GM21390 (cell line): ENCODE measurements around the gene TCN2.
"Not testable (repeated sequence)": the region's sequence is repeated elsewhere in the genome, so short reads cannot be mapped to it uniquely, and the experiment has no call there.

Experiments
- ATAC-seq: cut with Tn5 transposase; IDR thresholded peaks from one replicate; pipeline ENCODE4 v1.9.1; 2021; ENCODE audit not compliant: unreplicated experiment

The TCN2 gene

DNA sequence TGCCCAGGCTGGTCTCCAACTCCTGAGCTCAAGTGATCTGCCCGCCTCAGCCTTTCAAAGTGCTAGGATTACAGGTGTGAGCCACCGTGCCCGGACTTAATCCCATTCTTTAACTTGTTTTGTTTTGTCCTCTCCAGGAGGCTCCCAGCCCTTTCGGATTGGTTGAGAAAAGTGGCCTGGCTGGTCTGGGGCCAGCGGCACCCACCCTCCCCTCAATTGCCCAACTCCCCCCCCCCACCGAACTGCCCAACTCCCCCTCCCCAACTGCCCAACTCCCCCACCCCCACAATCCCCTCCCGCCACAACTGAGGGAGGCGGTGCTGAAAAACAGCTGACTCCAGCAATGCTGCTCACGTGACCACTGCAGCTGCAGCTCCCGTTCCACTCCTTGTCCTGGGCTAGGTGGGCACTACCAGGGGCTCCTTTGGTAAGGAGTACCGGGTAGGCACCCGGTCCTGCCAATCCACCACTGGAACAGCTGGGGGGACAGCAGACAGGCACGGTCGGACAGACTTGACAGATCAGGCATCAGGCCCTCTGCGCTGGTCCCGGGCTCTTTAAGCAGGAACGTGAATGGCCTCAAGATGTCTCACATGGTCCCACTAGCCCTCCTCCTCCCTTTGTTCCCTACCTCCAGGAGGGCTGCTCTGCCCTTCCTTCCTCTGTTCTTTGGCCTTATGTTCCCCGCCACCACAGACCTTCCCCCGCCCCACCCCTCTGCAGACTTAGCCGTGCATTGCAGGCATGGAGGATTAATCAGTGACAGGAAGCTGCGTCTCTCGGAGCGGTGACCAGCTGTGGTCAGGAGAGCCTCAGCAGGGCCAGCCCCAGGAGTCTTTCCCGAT, at the start of gene TCN2:
TSS of gene TCN2 (plus strand) at position 720 of the 845 bp plus-strand sequence. CDS start 158 bp downstream, outside the sequence.
- ATAC-seq, result no peak

DNA sequence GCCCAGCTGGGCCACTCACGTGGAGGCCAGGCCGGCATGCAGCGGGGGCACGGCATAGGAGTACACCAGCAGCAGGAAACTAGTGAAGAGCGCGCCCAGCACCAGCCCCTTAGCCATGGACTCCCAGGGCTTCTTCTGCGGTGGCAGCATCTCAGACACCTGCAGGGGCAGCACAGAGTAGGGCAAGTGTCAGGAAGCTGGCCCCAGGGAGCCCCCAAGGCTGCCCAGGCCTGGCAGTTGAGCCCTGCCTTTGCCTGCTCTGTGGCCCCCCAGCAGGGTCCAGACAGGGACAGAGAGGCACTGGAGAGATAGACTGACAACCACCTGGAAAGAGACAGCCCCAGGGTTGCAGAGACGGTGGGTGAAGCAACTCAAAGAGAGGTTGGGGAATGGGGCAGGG, 49.7 kb upstream of the TCN2 start:
- ATAC-seq, result no peak

GRCh38 chr22:30559889-30560288, 47.1 kb upstream of the TCN2 start:
- no peak for ATAC-seq

DNA sequence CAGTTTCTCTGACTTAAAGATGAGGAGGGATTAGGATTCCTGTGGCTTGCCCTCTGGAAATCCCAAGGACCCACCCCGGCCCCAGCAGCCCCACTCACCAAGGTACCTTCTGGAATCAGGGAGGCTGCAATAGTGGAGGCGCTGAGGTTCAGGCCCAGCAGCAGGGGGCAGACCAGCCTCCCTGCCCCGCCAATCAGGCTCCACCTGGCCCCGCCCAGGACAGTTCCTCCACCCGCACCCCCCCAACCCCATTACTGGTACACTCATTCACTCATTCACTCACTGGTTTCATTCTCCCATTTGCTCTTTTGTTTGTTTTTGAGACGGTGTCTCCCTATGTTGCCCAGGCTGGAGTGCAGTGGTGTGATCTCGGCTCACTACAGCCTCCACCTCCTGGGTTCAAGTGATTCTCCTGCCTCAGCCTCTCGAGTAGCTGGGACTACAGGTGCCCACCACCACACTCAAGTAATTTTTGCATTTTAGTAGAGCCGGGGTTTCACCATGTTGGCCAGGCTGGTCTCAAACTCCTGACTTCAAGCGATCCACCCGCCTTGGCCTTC, 46.3 kb upstream of the TCN2 start:
- not testable (repeated sequence) for ATAC-seq

GRCh38 chr22:30561402-30562189, 45.4 kb upstream of the TCN2 start:
- ATAC-seq, result no peak

- ATAC-seq, result no peak
Observed at GRCh38 chr22:30562366-30562765, 44.6 kb upstream of the TCN2 start.

- ATAC-seq, result no peak
Observed at GRCh38 chr22:30564045-30564760, 42.8 kb upstream of the TCN2 start.

DNA sequence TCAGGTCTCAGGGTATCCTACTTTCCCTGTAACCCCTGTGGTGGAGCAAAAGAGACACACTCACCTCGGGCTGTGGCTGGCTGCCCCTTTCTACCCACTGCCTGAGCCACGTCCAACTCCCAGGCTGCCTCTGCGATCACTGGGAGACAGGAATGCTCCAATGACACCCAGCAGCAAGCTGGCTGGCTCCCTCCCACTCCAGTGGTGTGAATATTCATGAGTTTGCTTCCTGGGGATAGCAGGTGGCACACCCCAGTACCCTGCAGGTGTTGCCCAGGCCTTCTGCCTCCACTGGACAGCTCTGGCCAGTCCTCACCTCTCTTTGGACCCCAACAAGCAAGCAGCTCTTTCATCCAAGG, 42.2 kb upstream of the TCN2 start:
- no peak for ATAC-seq

- ATAC-seq, result no peak
Observed at GRCh38 chr22:30565341-30565740, 41.6 kb upstream of the TCN2 start.

DNA sequence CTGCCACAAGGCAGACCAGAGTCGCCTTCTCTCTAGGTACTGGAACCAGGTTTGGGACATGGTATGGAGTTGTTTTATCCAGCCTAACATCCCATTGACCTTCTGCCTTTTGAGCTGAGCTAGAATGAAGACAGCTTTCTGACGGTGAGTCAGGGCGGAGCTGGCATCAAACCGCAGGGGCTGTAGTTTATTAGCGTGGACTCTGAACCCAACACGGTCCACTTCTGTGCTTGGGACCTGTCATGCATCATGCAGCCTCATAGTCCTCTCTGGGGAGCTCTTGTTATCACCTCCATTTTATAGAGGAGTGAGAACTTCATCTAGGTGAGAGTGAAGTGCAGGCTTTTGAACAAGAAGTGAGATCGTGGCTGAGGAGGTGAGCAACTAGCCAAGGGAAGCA, 40.8 kb upstream of the TCN2 start:
- ATAC-seq, result no peak

DNA sequence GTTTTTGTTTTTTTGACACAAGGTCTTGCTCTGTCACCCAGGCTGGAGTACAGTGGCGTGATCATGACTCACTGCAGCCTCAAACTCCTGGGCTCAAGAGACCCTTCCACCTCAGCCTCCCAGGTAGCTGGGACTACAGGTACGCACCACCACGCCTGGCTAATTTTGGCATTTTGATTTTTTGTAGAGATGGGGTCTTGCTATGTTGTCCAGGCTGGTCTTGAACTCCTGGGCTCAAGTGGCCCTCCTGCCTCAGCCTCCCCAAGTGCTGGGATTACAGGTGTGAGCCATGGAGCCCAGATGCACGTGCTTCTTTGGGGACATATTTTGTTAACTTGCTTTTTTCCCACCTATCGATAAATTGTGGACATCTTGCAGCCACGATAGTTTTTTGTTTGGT, 39.7 kb upstream of the TCN2 start:
- not testable (repeated sequence) for ATAC-seq

DNA sequence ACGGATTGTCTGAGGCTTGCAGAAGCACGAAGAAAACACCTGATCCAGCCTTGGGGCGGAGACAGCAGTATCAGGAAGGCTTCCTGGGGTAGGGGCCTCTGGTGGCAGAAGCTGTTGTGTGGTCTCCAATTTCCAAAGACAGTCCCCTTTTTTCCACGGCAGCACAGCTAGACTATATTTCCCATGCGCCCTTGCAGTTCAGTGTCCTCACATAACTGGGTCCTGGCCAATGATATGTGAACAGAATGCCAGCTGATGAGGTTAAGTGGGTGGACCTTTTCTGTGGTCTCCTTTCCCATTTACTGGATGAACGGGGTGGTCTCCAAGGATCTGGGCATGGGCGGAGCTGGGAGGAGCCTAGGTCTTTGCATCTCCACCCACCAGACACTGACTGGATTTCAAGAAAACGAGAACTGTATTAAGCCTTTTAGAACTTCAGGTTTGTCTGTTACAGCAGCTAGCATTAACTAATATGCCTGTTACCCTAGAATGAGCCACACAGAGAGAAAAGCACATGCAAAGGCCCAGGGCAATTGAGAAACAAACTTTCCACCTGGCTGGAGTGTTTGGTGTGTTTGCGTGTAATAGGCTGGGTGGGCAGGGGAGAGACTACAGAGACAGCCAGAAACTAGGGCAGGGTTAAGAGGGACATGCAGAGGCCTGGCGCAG, 38.7 kb upstream of the TCN2 start:
- ATAC-seq, result no peak

DNA sequence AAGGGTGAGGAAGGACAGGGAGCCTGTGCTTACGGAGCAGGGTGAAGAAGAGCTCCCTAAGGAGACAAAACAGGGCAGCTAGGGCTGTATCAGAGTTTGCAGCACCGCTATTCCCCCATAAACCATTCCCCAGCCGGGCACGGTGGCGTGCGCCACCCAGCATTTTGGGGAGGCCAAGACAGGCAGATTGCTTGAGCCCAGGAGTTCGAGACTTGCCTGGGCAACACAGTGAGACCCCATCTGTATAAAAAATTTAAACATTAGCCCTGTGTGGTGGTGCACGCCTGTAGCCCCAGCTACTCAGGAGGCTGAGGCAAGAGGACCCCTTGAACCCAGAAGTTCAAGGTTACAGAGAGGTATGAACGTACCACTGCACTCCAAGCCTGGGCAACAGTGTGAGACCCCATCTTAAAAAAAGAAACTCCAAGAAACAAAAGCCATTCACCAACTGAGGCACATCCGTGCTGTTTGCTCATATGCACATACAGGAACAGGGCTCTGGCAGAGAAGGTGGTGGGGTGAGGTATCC, 37.2 kb upstream of the TCN2 start:
- ATAC-seq, result no peak

GRCh38 chr22:30572210-30572609, 34.8 kb upstream of the TCN2 start:
- ATAC-seq, result no peak

GRCh38 chr22:30572840-30573593, 34.0 kb upstream of the TCN2 start:
- ATAC-seq, result no peak

DNA sequence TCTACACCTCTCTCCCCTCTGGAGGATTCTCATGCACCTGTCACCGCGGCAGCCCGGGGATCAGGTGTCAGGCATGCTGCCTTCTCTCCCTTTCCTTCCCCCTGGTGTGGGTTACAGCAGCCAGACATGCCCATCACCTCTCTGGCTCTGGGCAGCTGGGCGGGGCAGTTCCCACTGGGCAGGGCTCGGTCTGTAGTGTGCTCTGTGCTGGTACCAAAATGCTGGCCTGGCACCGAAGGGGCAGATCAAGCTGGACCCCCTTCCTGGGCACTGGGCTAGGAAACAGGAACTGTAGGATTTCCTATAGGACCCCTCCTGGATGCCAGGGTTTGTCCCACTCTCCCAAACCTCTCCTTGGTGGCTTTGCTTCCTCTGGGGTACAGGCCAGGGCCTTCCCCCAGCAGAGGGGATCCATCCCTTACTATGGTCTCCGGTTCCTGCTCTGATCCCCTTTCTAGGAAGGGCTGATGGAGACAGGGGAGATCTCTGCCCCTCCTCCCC, 33.3 kb upstream of the TCN2 start:
- no peak for ATAC-seq

DNA sequence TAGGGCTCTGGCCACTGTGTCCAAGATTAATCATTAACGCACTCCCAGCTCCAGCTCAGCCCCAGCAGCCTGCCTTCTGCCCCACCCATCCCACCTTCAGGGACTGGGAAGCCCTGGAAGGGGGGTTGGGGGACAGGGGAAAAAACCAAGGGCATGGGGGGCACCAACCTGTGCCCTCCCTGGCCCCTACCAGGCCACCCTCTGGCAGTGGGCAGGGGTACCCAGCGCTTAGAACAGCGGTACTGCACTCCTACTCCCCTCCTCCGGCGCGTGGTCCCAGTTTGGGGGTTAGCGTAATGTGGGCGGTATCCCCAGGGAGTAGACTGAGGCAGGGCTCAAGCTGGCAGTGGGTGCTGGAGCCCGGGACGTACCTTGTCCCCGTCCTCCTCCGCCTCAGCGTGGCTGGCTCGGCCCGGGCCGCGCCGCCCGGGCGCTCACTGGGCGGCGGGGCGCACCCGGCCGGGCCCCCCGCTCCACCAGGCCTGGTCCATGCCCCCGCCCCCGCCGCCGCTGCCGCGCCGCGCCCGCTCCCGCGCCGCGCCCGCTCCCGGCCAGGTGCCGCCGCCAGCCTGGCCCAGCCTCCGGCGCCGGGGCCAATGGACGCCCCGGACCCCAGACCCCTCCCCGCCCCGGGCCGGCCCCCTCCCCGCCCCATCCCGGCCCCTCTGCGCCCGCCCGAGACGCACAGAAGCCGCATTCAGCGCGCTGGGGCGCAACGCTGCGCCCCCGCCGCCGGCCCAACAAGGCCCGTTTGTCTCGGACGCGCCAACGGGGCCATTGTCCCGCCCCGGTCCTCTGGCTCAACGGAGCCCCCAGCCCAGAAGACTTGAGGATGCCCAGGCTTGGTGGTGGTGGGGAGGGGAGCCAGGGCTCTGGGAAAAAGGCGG, 32.6 kb upstream of the TCN2 start, which contains the start of gene GAL3ST1:
TSS of gene GAL3ST1 (minus strand) at position 571 of the 887 bp plus-strand sequence. CDS start 17,273 bp downstream, outside the sequence.
- no peak for ATAC-seq

GRCh38 chr22:30574997-30575671, 31.8 kb upstream of the TCN2 start:
- ATAC-seq, result no peak
